ENCODE results near the gene SDC4. TPM values are rescaled to one million over a fixed set of nuclear protein-coding genes. Genes with fewer than 3 reads are reported as not detected.
A peak's percentile ranks its signal among the peaks of the same experiment; 100 is the strongest.

Gene SDC4
- total and polyA plus RNA-seq, 12 donors, result 48.4 to 161 (median 92.8) TPM

DNA sequence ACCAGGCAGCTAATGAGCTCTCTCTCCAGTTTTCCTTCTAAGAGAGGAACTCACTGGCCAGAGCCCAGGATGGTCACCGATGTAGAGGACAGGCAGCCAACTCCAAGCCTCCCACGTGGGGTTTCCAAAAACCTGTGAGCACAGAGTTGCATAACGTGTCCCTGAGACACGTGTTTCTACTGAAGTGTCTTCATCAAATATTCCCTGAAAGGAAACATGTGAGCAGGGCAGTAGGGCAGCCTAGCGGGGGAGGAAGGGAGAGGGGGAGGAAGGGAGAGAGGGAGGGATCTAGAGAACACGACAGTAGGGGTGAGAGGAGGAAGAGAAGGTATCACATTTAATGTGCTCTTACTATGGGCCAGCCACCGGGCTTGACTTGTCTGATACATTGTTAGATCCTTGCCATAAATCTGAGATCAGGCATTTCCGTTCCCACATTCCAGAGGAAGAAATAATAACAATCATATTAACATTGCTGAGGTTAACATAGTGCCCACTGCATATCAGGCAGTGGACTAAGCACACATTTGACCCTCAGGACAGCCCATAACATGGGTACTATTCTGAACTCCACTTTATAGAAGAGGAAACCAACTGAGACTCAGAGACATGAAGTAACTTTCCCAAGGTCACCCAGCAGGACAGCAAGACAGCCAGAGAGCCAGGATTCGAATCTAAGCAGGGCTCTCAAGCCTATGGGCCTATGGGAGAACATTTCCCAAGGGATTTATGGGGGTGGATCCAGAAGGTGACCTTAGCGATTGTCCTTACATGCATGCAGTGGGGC lies 10.3 kb upstream of the SDC4 start:
- H3K9me3 ChIP-seq, result no peaks in the 10 kb centered on the region
- peak overlapping the region in 1 of 10 donors; percentile 11 for H3K4me3 ChIP-seq
- TF ChIP-seq, protein P1, sequence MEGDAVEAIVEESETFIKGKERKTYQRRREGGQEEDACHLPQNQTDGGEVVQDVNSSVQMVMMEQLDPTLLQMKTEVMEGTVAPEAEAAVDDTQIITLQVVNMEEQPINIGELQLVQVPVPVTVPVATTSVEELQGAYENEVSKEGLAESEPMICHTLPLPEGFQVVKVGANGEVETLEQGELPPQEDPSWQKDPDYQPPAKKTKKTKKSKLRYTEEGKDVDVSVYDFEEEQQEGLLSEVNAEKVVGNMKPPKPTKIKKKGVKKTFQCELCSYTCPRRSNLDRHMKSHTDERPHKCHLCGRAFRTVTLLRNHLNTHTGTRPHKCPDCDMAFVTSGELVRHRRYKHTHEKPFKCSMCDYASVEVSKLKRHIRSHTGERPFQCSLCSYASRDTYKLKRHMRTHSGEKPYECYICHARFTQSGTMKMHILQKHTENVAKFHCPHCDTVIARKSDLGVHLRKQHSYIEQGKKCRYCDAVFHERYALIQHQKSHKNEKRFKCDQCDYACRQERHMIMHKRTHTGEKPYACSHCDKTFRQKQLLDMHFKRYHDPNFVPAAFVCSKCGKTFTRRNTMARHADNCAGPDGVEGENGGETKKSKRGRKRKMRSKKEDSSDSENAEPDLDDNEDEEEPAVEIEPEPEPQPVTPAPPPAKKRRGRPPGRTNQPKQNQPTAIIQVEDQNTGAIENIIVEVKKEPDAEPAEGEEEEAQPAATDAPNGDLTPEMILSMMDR (IDR thresholded peaks at IDR 0.05), result no peak
- peak overlapping the region; percentile 80 to 96 (median 91) for H3K27ac ChIP-seq
- ATAC-seq (peak; percentile 13 to 77 (median 56)), DNase-seq (peak; percentile 60 to 81)
- H3K36me3 ChIP-seq, result no peaks in the 10 kb centered on the region
- intact Hi-C loops (cut with DNase I), result loop anchor here in 5 of 10 donors (1.0 to 5.0 kb wide), 4 partner anchors 16 to 49 kb away; partner anchors contain the start of gene DBNDD2 (in 1 of the 5)
- WGBS, 2 donors, result 10 to 12% methylated on average over 10 of the region's 10 CpGs
- H3K27me3 ChIP-seq, result no peaks in the 10 kb centered on the region
- H3K4me1 ChIP-seq, result peaks cover 7 to 78% (median 48%) of the 10 kb centered on the region in 9 donors

- no peak for ATAC-seq
- WGBS, 2 donors, result 52 to 89% methylated on average over 5 of the region's 5 CpGs
- intact Hi-C loops (cut with DNase I), result loop anchor here in 3 of 10 donors (1.0 to 5.0 kb wide), 3 partner anchors 22 to 52 kb away; partner anchors contain the start of gene DBNDD2 (in 1 of the 3)
Measured at GRCh38 chr20:45355209-45356084, 7.2 kb upstream of the SDC4 start.

GRCh38 chr20:45354423-45355208 lies 6.4 kb upstream of the SDC4 start:
- Histone ChIP-seq H3K36me3 (no peaks in the 10 kb centered on the region), H3K4me1 (peaks cover 7 to 50% (median 34%) of the 10 kb centered on the region in 9 donors), H3K9me3 (no peaks in the 10 kb centered on the region), H3K27me3 (no peaks in the 10 kb centered on the region), H3K27ac (peak overlapping the region in 8 of 10 donors; percentile 45 to 64 (median 52)), H3K4me3 (no peak overlapping the region)
- intact Hi-C loops (cut with DNase I), result loop anchor here in 2 of 10 donors (5.0 kb wide), 2 partner anchors 32 to 53 kb away; partner anchors contain the start of gene DBNDD2 (in 1 of the 2)
- TF ChIP-seq, protein P1 (IDR thresholded peaks at IDR 0.05), result no peak
- DNase-seq (no peak), ATAC-seq (no peak)
- 51 to 64% methylated on average over 9 of the region's 9 CpGs for WGBS, 2 donors

More at GRCh38 chr20:45355209-45356084, 7.2 kb upstream of the SDC4 start:
- Histone ChIP-seq H3K9me3 (no peaks in the 10 kb centered on the region), H3K27me3 (no peaks in the 10 kb centered on the region), H3K27ac (peak overlapping the region in 6 of 10 donors; percentile 48 to 64 (median 52)), H3K4me3 (no peak overlapping the region), H3K4me1 (peaks cover 7 to 56% (median 41%) of the 10 kb centered on the region in 9 donors), H3K36me3 (no peaks in the 10 kb centered on the region)
- TF ChIP-seq, protein P1 (IDR thresholded peaks at IDR 0.05), result no peak
- DNase-seq, result no peak
